ENCODE measurements around the gene DUSP1. TPM values are rescaled to one million over a fixed set of nuclear protein-coding genes. Genes with fewer than 3 reads are reported as not detected.

The DUSP1 gene
- total RNA-seq, 4 donors from 2014 or later: 811 to 2,389 (median 1,820) TPM

DNA sequence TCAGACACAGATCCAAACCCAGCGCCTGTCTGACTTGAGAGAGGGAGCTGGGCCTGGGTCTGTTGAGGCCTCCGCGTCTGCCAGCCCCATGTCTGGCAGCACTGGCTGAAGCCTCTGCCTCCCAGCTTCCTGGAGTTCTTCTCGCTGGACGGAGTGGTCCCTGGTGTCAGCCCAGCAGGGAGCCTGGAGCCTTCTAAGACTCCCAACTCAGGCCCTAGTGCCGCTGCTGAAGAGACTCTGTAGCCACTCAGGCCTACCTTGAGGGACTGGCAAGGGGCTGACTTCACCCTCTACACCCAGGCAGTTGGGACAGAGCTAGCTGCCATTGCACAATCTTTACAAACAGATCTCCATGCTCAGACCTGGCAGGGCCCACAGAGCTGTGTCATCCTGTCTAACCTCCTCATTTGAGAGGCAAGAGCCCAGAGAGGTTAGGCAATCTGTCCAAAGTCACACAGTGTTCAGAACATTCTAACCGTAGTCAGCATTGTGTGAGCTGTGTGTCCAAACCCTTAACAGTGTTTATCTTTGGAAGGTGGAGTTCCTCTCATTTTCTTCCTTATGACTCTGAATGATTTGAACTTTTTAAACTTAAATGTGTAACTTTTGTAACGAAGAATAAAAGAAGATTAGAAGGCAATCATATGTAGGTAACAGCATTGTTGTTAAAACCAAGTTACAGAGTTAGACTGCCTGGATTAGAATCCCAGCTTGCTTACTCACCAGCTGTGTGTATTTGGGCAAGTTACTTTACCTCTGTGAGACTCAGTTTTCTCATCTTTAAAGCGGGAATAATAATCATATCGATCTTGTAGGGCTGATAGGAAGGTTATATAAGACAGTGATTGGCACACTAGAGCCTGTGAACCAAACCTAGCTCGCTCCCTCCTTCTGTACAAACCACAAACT is 4.6 kb upstream of the DUSP1 start:
- intact Hi-C loops (cut with DNase I; ENCODE audit: low total_unique reads): loop anchor here (10.0 kb wide), 1 partner anchor 149 kb away; no protein-coding TSS in a partner anchor
- DNase-seq (ENCODE audit: low spot score in 2 of 2): peak; percentile 95 to 96
- TF ChIP-seq POLR2A (IDR thresholded peaks at IDR 0.05) (no peak), CTCF (IDR thresholded peaks at IDR 0.05) (no peak)
- no peak overlapping the region for H3K4me3 ChIP-seq (ENCODE audit: low read depth, poor library complexity, severe bottlenecking)
- 84 to 90% methylated on average over 6 to 11 of the region's 11 CpGs for WGBS, 2 donors

DNA sequence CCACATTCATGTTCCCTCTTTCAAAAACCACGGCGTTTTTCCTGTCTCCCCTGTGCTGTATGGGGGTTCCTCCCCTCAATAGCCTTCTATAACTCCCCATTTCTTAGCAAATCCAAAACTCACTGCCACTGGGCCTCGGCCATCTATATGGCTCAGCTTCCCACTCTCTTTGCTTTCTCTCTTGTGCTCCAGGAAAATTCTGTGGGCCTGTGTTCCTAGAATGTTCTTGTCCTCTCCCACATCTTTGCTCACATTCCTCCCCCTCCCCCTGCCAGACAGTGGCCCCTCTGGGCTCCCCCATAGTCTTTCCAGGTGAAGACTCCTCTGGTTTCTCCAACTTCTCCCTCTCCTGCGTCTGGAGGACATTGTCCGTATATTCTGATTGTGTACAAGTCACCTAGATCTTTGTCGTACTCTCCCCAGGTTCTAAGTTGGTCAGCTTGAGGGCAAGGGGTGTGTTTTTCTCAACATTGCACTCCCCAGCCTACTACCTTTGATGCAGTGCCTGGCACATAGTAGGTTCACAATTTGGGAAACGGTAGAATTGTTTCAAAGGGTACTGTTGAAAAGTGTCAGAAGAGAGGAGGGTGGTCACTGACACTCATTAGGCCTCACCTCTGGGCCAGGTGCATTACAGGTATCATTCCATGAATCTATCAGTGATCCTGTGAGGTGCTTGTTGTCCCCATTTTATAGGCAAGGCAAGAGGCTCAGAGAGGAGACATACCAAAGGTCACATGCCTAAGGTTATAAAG is 3.7 kb upstream of the DUSP1 start:
- intact Hi-C loops (cut with DNase I; ENCODE audit: low total_unique reads): loop anchor here (5.0 to 10.0 kb wide), 2 partner anchors 57 to 150 kb away; no protein-coding TSS in a partner anchor
- TF ChIP-seq POLR2A (IDR thresholded peaks at IDR 0.05) (no peak), CTCF (IDR thresholded peaks at IDR 0.05) (no peak)
- 83 to 86% methylated on average over 7 of the region's 7 CpGs for WGBS, 2 donors
- H3K4me3 ChIP-seq (ENCODE audit: low read depth, poor library complexity, severe bottlenecking): no peak overlapping the region
- peak in 1 of 2 donors; percentile 77 for DNase-seq (ENCODE audit: low spot score in 2 of 2)

- intact Hi-C loops (cut with DNase I; ENCODE audit: low total_unique reads): loop anchor here (5.0 to 10.0 kb wide), 2 partner anchors 56 to 151 kb away; no protein-coding TSS in a partner anchor
Observed at GRCh38 chr5:172773481-172774469, 2.8 kb upstream of the DUSP1 start.

DNA sequence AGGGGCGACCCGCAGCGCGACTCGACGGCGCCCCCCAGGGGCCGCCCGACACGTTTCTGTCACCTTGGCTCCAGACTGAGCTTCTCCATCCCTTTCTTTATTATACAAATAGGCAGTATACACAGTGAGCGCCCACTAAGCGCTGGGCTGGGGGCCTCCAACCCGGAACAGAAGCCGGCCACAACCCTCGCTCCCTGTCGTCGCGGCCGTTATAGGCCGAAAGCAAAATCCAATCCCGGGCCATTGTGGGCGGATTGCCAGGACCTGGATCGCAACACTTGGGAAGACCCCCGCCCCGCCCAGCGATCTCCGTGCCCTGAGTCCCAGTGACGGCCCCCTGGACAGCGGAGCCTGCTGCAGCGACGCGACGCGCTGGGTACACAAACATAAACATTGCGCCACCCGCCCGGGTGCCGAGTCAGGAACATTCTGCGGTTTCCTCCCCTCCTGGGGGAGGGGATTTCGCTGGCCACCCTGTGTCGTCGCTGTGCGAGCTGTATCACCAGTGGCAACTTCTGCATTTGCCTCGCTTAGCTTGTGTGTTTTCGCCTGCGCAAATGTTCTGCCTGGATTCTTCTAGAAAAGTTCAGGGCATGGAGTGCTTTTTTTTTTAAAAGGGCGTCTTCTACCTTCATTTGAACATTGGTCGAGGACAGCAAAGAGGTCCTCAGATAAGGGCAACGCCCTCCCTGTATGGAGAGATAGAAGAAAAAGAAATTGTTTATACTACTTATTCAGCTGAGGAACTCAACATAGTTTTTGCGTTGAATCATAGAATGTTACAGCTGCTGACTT is 1.3 kb upstream of the DUSP1 start:
- intact Hi-C loops (cut with DNase I; ENCODE audit: low total_unique reads): loop anchor here (5.0 to 10.0 kb wide), 2 partner anchors 55 to 152 kb away; no protein-coding TSS in a partner anchor

More at GRCh38 chr5:172773481-172774469, 2.8 kb upstream of the DUSP1 start:
- peak in 1 of 2 donors; percentile 85 for DNase-seq (ENCODE audit: low spot score in 2 of 2)
- WGBS, 2 donors: 77 to 82% methylated on average over 11 of the region's 11 CpGs
- H3K4me3 ChIP-seq (ENCODE audit: low read depth, poor library complexity, severe bottlenecking): no peak overlapping the region
- TF ChIP-seq POLR2A (IDR thresholded peaks at IDR 0.05) (no peak), CTCF (IDR thresholded peaks at IDR 0.05) (no peak)

More for the DNA sequence above, 1.3 kb upstream of the DUSP1 start:
- H3K4me3 ChIP-seq (ENCODE audit: low read depth, poor library complexity, severe bottlenecking): peak overlapping the region; percentile 28
- WGBS, 2 donors: 5 to 8% methylated on average over 50 of the region's 50 CpGs
- DNase-seq (ENCODE audit: low spot score in 2 of 2): peak; percentile 94 to 99
- TF ChIP-seq CTCF (IDR thresholded peaks at IDR 0.05): peak in 1 of 3 donors; percentile 84
- TF ChIP-seq POLR2A (IDR thresholded peaks at IDR 0.05): no peak
